Panc1 (cell line): Measurements from ENCODE around the gene CREB3L1. TPM values are rescaled to one million over a fixed set of nuclear protein-coding genes. Genes with fewer than 3 reads are reported as not detected.
A peak's percentile ranks its signal among the peaks of the same experiment; 100 is the strongest.

Experiments
- ATAC-seq: fragments of 200-7000 bp; cut with Tn5 transposase; 2 replicates; pipeline ENCODE4 v1.9.1; 2020; ENCODE audit warnings: mild to moderate bottlenecking, moderate library complexity
- BruUV-seq: library from RNA; stranded (reverse); fragments of 400-500 nt; replicated peaks from 2 replicates; lab custom pipeline; 2021; lab: Mats Ljungman, UMichigan
- CTCF ChIA-PET: fragments of 300-600 bp; sonication (Branson Sonifier 250); formaldehyde crosslinking; loops from one replicate; lab custom pipeline; 2022; ENCODE audit warnings: antibody characterized with exemption; lab: Charles Lee
- POLR2A ChIA-PET: fragments of 300-600 bp; sonication (Branson Sonifier 250); formaldehyde crosslinking; loops from one replicate; lab custom pipeline; 2022; ENCODE audit warnings: antibody characterized with exemption; lab: Charles Lee
- DNase-seq: peaks from one replicate; pipeline ENCODE4 v3.0.0-alpha.2; 2010; ENCODE audit warnings: low read depth, low spot score
- H3K27ac ChIP-seq: 2 replicates; pipeline ENCODE4 v1.5.1; 2011; ENCODE audit warnings: mild to moderate bottlenecking, low read length, inconsistent platforms
- H3K27me3 ChIP-seq: fragments of 200-500 bp; sonication (Bioruptor generic); 2 replicates; pipeline ENCODE4 v1.6.0; 2014; ENCODE audit warnings: low read length, inconsistent platforms; ENCODE audit not compliant: control insufficient read depth, insufficient read depth
- H3K36me3 ChIP-seq: fragments of 200-500 bp; sonication (Bioruptor generic); 2 replicates; pipeline ENCODE4 v1.5.1; 2014; ENCODE audit warnings: inconsistent platforms, mild to moderate bottlenecking, low read length, moderate library complexity; ENCODE audit not compliant: control insufficient read depth, insufficient read depth
- H3K4me1 ChIP-seq: 2 replicates; pipeline ENCODE4 v1.5.1; 2011; ENCODE audit warnings: inconsistent platforms, mild to moderate bottlenecking, low read length, moderate library complexity; ENCODE audit not compliant: control insufficient read depth, insufficient read depth
- H3K4me3 ChIP-seq, 2 experiments: 2 replicates each; pipeline ENCODE4 v1.5.1; 2011 to 2012; ENCODE audit warnings: low read depth in 2 of 2, low read length in 2 of 2, mild to moderate bottlenecking in 2 of 2, inconsistent platforms in 1 of 2, moderate library complexity in 1 of 2
- H3K9me3 ChIP-seq: fragments of 200-500 bp; sonication (Bioruptor generic); 2 replicates; pipeline ENCODE4 v1.5.1; 2014; ENCODE audit warnings: low read depth, mild to moderate bottlenecking, inconsistent platforms, low read length, moderate library complexity; ENCODE audit not compliant: control insufficient read depth, insufficient read depth
- CTCF ChIP-seq: fragments of 450-650 bp; IDR thresholded peaks from 2 replicates; pipeline ENCODE4 v1.5.1; 2017; ENCODE audit warnings: mild to moderate bottlenecking
- POLR2AphosphoS5 ChIP-seq: IDR thresholded peaks from 2 replicates; pipeline ENCODE4 v1.6.1; 2012; ENCODE audit warnings: mild to moderate bottlenecking, low read depth, low read length, moderate library complexity
- SIN3A ChIP-seq: IDR thresholded peaks from 2 replicates; pipeline ENCODE4 v1.6.1; 2012; ENCODE audit warnings: low read depth, mild to moderate bottlenecking, low read length, moderate library complexity, borderline replicate concordance; ENCODE audit not compliant: insufficient read depth
- TCF7L2 ChIP-seq: IDR thresholded peaks from 2 replicates; pipeline ENCODE4 v1.6.1; 2011; ENCODE audit warnings: mild to moderate bottlenecking, low read depth, low read length, inconsistent platforms
- in situ Hi-C: cut with HindIII; loops from 2 replicates; pipeline ENCODE4 v1.10.0; 2016; ENCODE audit warnings: low sequenced_read_pairs, low pct_unique_long_range_greater_than_20kb
- intact Hi-C: fragments of 100-400 bp; cut with micrococcal nuclease; formaldehyde crosslinking; loops from one replicate; pipeline ENCODE4 v1.10.0; 2022; ENCODE audit not compliant: unreplicated experiment
- total RNA-seq: library from RNA; stranded (reverse); gene quantifications from one replicate; pipeline ENCODE4 v1.2.1, GENCODE V29; 2021; ENCODE audit not compliant: unreplicated experiment
- TF ChIP-seq, protein P1 (sequence below), 2 experiments: IDR thresholded peaks; 2 replicates each; pipeline ENCODE4 v1.6.1; 2011 to 2012; ENCODE audit warnings: low read depth in 2 of 2, control low read depth in 1 of 2, low read length in 1 of 2, mild to moderate bottlenecking in 1 of 2, moderate library complexity in 1 of 2; ENCODE audit not compliant: insufficient read depth in 1 of 2

The CREB3L1 gene
- total RNA-seq, 1 experiment from 2014 or later = 35.6 TPM

GRCh38 chr11:46315033-46315738 lies 37.7 kb downstream of the CREB3L1 start:
- Histone ChIP-seq H3K27me3 (no peaks in the 10 kb centered on the region), H3K4me1 (no peaks in the 10 kb centered on the region), H3K27ac (no peak overlapping the region), H3K4me3 (no peak overlapping the region), H3K9me3 (no peaks in the 10 kb centered on the region), H3K36me3 (no peaks in the 10 kb centered on the region)
- ATAC-seq (peak; percentile 76), DNase-seq (peak; percentile 51)
- CTCF ChIA-PET = interaction anchor here (0.5 to 1.7 kb wide), 3 partner anchors 37 to 77 kb away, joined by 3 to 8 read pairs (median 8); no protein-coding TSS in a partner anchor
- in situ Hi-C loops (no loop called here), intact Hi-C loops (loop anchor here (2.0 kb wide), 1 partner anchor 68 kb away; no protein-coding TSS in a partner anchor)
- no peak for TF ChIP-seq TCF7L2
- peak; percentile 95 for TF ChIP-seq CTCF
- POLR2A ChIA-PET = no interaction called here
- BruUV-seq = no TSS peak

GRCh38 chr11:46315783-46316563 lies 38.5 kb downstream of the CREB3L1 start:
- H3K27ac ChIP-seq = no peak overlapping the region
- intact Hi-C loops (loop anchor here (2.0 kb wide), 1 partner anchor 69 kb away; no protein-coding TSS in a partner anchor), in situ Hi-C loops (no loop called here)
- H3K27me3 ChIP-seq = no peaks in the 10 kb centered on the region
- POLR2A ChIA-PET = no interaction called here
- no peak for DNase-seq
- ATAC-seq = peak; percentile 13; the same call in 1 of the 2 replicates
- BruUV-seq = no TSS peak
- TF ChIP-seq SIN3A (no peak), TCF7L2 (no peak), POLR2AphosphoS5 (no peak), CTCF (no peak)
- TF ChIP-seq, protein P1, sequence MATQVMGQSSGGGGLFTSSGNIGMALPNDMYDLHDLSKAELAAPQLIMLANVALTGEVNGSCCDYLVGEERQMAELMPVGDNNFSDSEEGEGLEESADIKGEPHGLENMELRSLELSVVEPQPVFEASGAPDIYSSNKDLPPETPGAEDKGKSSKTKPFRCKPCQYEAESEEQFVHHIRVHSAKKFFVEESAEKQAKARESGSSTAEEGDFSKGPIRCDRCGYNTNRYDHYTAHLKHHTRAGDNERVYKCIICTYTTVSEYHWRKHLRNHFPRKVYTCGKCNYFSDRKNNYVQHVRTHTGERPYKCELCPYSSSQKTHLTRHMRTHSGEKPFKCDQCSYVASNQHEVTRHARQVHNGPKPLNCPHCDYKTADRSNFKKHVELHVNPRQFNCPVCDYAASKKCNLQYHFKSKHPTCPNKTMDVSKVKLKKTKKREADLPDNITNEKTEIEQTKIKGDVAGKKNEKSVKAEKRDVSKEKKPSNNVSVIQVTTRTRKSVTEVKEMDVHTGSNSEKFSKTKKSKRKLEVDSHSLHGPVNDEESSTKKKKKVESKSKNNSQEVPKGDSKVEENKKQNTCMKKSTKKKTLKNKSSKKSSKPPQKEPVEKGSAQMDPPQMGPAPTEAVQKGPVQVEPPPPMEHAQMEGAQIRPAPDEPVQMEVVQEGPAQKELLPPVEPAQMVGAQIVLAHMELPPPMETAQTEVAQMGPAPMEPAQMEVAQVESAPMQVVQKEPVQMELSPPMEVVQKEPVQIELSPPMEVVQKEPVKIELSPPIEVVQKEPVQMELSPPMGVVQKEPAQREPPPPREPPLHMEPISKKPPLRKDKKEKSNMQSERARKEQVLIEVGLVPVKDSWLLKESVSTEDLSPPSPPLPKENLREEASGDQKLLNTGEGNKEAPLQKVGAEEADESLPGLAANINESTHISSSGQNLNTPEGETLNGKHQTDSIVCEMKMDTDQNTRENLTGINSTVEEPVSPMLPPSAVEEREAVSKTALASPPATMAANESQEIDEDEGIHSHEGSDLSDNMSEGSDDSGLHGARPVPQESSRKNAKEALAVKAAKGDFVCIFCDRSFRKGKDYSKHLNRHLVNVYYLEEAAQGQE (IDR thresholded peaks at IDR 0.05; ENCODE audit: insufficient read depth in 1 of 2, low read depth in 2 of 2, low read length in 1 of 2) = no peak
- no peaks in the 10 kb centered on the region for H3K36me3 ChIP-seq
- no peaks in the 10 kb centered on the region for H3K9me3 ChIP-seq
- CTCF ChIA-PET = interaction anchor here (0.5 to 0.7 kb wide), 2 partner anchors 8 to 42 kb away, joined by 3 read pairs; no protein-coding TSS in a partner anchor
- H3K4me1 ChIP-seq = no peaks in the 10 kb centered on the region
- no peak overlapping the region for H3K4me3 ChIP-seq
